ENCODE data around the gene POU3F1.

DNA sequence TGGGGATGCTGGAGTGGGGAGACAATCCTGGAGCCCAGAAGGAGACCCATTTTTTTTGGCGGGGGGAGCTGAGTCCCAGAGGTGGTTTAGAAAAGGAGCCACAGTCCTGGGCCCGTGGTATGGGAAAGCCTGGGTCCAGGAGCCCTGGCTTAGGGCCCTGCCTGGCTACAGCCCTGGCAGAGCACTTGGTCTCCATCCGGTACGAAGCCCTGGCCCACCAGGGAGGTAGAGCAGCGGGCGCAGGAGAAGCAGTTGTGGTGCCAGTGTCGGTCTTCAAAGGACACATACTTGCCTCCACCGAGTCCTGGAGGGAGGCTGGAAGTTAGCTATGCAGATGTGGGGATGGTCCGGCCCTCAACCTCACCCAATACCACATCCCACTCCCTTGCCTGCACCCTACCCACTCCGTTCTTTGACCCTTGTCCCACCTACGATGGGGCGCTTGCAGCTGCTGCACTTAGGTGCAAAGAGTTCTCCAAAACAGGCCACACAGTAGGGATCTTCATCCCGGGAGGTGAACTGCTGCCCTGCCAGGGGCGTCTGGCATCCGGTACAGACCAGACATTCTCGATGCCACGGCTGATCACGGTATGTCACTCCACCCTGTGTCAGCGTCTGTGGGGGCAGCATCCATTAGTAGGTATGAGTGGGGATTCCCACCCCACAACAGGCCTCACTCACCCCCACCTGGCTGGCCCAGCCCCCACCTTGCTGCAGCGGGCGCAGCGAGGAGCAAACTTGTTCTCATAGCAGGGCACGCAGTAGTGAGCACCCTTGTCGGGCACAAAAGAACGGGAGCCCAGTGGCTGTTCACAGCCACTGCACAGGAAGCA lies 49.1 kb downstream of the POU3F1 start:
- TF ChIP-seq CTCF (IDR thresholded peaks at IDR 0.05) (no peak), POLR2A (IDR thresholded peaks at IDR 0.05) (no peak), EP300 (IDR thresholded peaks at IDR 0.05) (no peak), POLR2AphosphoS5 (IDR thresholded peaks at IDR 0.05) (no peak)

All from suprapubic skin (tissue), 4 donors.